GM18909 (cell line): Measurements from ENCODE around the gene IKZF2.

ENCODE experiments used
- ATAC-seq: cut with Tn5 transposase; IDR thresholded peaks from one replicate; pipeline ENCODE4 v1.9.1; 2021; ENCODE audit warnings: mild to moderate bottlenecking; ENCODE audit not compliant: unreplicated experiment, poor library complexity

Gene IKZF2

DNA sequence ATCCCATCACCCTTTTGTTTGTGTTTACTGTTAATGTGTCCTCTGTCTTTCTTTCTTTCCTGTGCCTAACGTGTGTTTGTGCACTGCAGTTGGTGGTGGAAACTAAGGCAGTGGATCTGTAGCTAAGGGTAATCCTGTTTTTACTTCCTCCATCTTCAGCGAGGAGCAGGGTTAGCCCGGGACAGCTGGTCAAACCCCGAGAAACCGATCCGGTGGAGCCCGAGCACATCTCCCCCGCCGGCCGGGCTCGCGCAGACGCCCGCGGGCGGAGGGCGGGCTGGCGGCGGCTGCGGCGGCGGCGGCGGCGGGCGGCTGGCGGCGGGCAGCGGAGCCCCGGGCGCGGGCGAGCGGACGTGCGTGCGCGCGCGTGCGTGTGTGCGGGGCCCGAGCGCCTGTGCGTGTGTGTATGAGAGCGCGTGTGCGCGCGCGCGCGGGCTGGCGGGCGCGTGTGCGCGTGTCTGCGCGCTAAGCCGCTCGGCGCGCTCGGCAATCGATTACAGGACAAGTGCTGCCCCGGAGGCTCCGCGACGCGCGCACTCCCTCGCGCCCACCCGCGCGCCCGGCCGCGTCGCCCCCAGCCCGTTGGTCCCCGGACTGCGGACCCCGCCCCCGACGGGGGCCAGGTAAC is at the start of gene IKZF2:
IKZF2 (minus strand) TSS at position 176 of the 628 bp plus-strand sequence. CDS start 2,983 bp downstream, outside the sequence.
- peak; percentile 69 for ATAC-seq

GRCh38 chr2:213199871-213200270 is 48.5 kb upstream of the IKZF2 start:
- ATAC-seq = no peak

DNA sequence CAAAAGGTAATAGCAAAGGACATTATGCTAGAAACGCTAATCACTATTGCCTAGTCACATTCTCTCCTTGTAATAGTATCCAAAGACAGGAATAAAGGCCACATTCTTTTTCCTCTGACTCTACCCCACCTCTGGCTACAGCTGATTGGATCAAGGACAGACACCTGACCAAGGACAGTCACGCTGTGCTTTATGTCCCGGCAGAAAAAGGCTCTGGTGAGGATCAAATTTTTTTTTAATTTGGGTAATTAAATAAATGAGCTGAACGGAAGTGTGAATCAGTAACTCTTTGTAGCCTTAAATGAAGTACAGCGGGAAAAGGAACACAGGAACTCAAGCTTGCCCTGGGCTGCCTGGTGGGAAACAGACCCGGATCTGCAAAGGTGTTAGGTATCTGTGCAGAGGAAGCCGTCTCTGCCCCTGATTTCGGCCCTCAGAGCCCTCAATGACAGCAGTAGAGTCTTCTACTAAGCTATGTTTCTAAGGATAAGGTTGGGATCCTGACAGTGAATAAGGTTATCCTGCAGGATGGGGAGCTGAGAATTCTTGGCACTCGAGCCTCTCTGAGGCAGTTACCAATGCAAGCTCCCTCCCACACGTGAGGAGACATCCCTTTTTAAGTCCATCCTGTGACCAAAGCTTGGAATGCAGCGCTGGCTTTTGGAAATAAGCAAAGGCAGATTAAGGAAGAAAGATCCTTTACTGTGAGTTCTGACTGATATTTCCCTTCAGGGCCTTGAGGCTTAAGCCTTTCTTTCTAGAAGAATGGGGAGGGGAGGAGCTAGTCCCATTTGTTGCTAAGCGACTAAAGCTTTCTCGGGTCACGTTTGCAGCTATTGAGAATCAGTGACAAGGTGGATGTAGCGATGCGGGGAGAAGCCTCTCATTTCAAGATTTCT is 37.8 kb upstream of the IKZF2 start:
- no peak for ATAC-seq

DNA sequence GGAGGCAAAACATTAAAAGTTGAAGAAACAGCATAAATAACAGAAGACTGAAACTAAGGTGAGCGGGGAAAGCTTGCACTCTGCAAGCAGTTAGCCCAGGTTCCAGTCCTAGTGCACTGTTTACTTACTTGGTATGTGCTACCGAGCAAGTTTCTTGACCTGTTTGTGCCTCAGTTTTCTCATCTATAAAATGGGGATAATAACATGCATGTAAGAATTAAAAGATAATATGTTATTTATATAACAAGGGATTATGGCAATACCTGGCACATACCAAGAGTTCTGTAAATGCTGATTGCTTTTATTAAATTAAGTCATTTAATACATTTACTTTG is 37.1 kb upstream of the IKZF2 start:
- no peak for ATAC-seq

DNA sequence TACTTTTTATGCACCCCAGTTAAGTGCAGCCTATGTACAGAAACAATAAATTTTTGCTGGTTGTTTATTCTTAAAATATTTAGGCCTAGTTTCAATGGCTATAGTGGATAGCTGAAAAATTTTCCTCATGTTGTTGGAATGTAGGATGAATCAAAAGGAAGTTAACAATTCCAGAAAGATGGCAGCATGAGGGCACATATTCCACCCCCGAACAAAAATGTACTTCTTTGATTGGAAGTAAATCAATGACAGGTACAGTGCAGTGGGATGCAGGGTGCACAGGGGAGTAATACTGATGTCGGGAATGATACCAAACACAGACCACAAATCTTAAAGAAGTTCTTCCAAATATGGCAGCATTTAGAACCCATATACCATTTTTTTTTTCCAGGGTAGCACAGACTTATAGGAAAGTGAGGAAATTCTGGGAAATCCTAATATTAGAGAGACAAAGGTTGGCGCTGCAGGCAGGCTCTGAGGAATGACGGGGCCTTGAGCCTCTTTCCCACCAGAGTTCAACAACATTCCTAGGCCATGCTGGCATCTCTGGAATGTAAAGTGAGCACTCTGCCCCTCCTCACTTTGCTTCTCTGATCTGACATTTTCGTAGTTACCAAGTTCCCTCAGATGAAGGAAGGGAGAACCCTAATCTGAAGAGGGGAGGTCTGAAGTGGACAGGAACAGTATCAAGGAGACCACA is 36.6 kb upstream of the IKZF2 start:
- no peak for ATAC-seq

- no peak for ATAC-seq
These were observed 36.0 kb upstream of the IKZF2 start for GRCh38 chr2:213187386-213187785.

- peak; percentile 97 for ATAC-seq
These were observed 33.9 kb upstream of the IKZF2 start for GRCh38 chr2:213185147-213185822.

- ATAC-seq = no peak
These were observed 30.3 kb upstream of the IKZF2 start for GRCh38 chr2:213181712-213182111.

- ATAC-seq = no peak
These were observed 26.3 kb upstream of the IKZF2 start for GRCh38 chr2:213177679-213178078.

DNA sequence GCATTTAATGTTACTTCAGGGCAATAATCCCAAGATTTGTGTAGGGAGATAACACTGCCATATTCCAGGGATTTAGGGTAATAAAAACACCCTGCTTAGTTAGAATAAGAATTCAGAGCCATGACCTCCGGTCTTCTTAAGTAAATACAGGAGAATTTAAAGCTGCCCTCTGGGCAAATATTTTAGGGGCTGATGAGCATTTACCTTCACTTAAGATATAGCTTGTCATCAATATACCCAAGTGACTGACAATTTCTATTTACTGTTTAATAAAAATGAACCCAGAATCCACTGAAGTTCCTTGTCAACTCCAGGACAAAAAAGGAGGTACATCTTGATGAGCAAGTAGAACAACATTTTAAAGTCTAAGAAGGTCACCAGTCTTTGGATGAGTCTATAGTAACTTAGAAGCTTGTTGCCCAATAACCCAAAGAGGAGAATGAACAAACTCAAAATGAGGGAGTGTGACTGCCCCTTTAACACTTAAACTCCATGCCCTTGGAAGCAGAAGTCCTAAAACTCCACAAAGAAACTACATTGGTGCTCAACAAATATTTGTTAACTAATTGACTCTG is 24.3 kb upstream of the IKZF2 start:
- ATAC-seq = no peak

DNA sequence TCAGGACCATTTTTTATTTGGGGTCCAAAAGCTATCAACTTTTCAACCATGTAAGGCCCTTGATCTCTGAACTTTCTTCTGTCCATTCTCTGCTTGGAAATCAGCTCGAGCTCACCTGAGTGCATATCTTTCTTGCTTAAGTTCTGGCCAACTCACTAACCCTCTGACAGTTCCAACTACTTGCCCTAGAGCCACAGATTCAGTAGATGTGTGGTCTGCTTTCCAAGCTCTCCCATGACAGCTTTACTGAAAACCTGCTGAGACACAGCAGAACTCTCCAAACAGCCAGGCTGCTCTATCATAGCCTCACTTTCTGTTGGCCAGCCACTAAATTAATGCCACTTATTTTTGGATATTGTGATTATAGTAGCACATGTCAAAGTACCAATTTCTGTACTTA is 21.2 kb upstream of the IKZF2 start:
- ATAC-seq = no peak

GRCh38 chr2:213171147-213171546 is 19.7 kb upstream of the IKZF2 start:
- no peak for ATAC-seq

- ATAC-seq = no peak
These were observed 16.0 kb upstream of the IKZF2 start for GRCh38 chr2:213167271-213167930.

DNA sequence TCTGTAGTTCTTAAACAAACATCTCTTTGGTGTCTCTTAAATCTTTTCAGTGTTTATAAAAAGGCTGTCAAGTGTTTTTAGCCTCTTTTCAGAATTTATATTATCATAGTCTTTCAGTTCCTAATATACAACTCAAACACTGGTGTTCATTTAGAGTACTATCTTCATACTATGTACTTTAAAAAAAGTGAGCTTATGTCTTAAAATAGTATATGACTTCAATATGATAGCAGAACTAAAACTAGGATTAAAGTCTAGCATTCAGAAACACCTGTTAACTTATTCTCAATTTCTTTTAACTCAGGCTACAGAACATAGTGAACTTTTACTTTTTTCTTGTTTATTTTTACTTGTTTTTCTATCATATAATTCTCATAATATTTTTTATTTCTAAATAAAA is 14.7 kb upstream of the IKZF2 start:
- ATAC-seq = peak; percentile 99

- ATAC-seq = no peak
These were observed 12.9 kb upstream of the IKZF2 start for GRCh38 chr2:213164263-213164662.

DNA sequence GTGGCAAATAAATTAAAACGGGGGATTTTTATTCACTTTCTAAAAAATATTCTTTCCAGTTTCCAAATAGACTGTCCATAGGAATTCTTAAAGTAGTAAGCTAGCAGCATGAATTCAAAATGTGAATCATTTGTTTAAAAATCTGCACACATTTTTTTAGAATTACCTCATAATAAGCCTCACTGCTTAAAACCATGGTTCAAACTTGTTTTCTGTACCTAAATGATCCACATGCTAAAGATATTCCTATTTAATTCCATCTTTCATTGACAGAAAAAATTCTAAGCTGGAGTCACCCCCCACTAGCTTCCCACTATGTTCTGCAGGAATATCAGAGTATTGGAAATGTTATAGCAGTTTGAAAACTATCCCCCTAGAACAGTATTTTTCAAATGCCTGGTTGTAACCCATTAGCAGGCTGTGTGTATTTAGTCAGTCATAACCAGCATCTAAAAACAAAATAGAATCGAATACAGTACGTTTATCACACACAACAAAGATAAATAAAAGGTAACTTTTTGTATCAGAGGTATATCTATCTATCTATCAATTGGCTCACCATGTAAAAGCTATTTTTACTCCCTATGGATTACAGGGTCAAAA is 11.2 kb upstream of the IKZF2 start:
- ATAC-seq = no peak

DNA sequence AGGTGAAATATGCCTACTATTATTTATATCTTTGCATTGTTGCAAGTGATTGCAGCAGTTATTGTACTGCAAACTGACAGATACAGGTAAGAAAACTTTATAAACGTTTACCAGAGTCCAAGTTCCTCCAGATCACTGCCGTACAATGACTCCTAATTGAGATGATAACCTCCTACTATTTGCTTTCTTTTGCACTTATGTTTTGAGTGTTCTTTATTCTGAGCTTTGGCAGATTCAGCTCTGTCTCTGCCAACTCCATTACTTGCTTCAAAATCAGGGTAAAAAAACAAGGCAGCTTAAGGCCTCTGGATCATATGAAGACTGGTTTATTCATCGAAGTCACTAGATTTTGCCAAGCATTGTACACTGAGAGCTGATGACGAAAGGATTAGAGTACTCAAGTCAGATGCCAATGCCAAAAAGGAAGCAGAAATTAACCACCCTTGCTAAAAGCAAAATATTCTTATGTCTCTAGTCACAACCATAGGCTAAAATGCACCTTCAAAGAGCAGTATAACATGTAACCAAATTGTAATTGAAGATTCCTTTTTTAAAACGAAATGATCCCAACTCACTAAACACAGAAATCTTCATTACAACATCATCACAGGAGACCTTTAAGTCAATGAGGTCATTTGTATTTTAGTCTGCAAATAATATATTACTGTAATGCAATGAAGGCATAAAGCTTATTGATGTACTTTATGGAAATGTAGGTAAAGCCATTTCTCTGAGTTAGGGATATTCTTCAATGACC is 10.5 kb upstream of the IKZF2 start:
- ATAC-seq = no peak

- no peak for ATAC-seq
These were observed 8.4 kb upstream of the IKZF2 start for GRCh38 chr2:213159768-213160167.

GRCh38 chr2:213157242-213157641 is 5.8 kb upstream of the IKZF2 start:
- ATAC-seq = peak; percentile 88
